ENCODE data around the gene INPP4A.

INPP4A gene

GRCh38 chr2:98519851-98520250 lies 75.2 kb downstream of the INPP4A start:
- ATAC-seq: no peak
- TF ChIP-seq ZNF565 (CRISPR knock-in tag; conservative IDR thresholded peaks at IDR 0.05; ENCODE audit: low read depth): no peak
- TF ChIP-seq TCF4 (CRISPR knock-in tag; IDR thresholded peaks at IDR 0.05; ENCODE audit: borderline replicate concordance): no peak
- TF ChIP-seq ZNF70 (CRISPR knock-in tag; IDR thresholded peaks at IDR 0.05): no peak
- TF ChIP-seq ISL1 (CRISPR knock-in tag; IDR thresholded peaks at IDR 0.05): no peak
- no peak for TF ChIP-seq CSDC2 (CRISPR knock-in tag; IDR thresholded peaks at IDR 0.05)
- TF ChIP-seq BACH2 (CRISPR knock-in tag; IDR thresholded peaks at IDR 0.05; ENCODE audit: borderline replicate concordance): no peak
- TF ChIP-seq CREB5 (CRISPR knock-in tag; IDR thresholded peaks at IDR 0.05; ENCODE audit: low read depth): no peak
- TF ChIP-seq TOX (CRISPR knock-in tag; IDR thresholded peaks at IDR 0.05; ENCODE audit: borderline replicate concordance): no peak
- TF ChIP-seq RARB (CRISPR knock-in tag; IDR thresholded peaks at IDR 0.05): no peak
- no peak for TF ChIP-seq OSR1 (CRISPR knock-in tag; IDR thresholded peaks at IDR 0.05)
- no peak for TF ChIP-seq TSHZ2 (CRISPR knock-in tag; IDR thresholded peaks at IDR 0.05)
- no peak for TF ChIP-seq CSRNP3 (CRISPR knock-in tag; IDR thresholded peaks at IDR 0.05)
- no peak for TF ChIP-seq ZNF8 (CRISPR knock-in tag; IDR thresholded peaks at IDR 0.05)
- no peak for TF ChIP-seq ARNTL (CRISPR knock-in tag; IDR thresholded peaks at IDR 0.05; ENCODE audit: borderline replicate concordance, low read depth)
- no peak for TF ChIP-seq PATZ1 (CRISPR knock-in tag; IDR thresholded peaks at IDR 0.05; ENCODE audit: borderline replicate concordance)

GRCh38 chr2:98520806-98521205 lies 76.1 kb downstream of the INPP4A start:
- no peak for ATAC-seq
- TF ChIP-seq TCF4 (CRISPR knock-in tag; IDR thresholded peaks at IDR 0.05; ENCODE audit: borderline replicate concordance): no peak
- TF ChIP-seq ISL1 (CRISPR knock-in tag; IDR thresholded peaks at IDR 0.05): no peak
- TF ChIP-seq PATZ1 (CRISPR knock-in tag; IDR thresholded peaks at IDR 0.05; ENCODE audit: borderline replicate concordance): no peak
- no peak for TF ChIP-seq PPARA (CRISPR knock-in tag; IDR thresholded peaks at IDR 0.05; ENCODE audit: borderline replicate concordance)
- no peak for TF ChIP-seq SNAI2 (CRISPR knock-in tag; IDR thresholded peaks at IDR 0.05)
- no peak for TF ChIP-seq CREB5 (CRISPR knock-in tag; IDR thresholded peaks at IDR 0.05; ENCODE audit: low read depth)
- no peak for TF ChIP-seq ZFP30 (CRISPR knock-in tag; IDR thresholded peaks at IDR 0.05)
- no peak for TF ChIP-seq POU6F1 (CRISPR knock-in tag; IDR thresholded peaks at IDR 0.05; ENCODE audit: borderline replicate concordance, low read depth)
- no peak for TF ChIP-seq RARB (CRISPR knock-in tag; IDR thresholded peaks at IDR 0.05)
- no peak for TF ChIP-seq GLIS3 (CRISPR knock-in tag; IDR thresholded peaks at IDR 0.05)
- no peak for TF ChIP-seq ZNF565 (CRISPR knock-in tag; conservative IDR thresholded peaks at IDR 0.05; ENCODE audit: low read depth)
- TF ChIP-seq TSHZ2 (CRISPR knock-in tag; IDR thresholded peaks at IDR 0.05): no peak
- no peak for TF ChIP-seq OSR1 (CRISPR knock-in tag; IDR thresholded peaks at IDR 0.05)
- TF ChIP-seq ARNTL (CRISPR knock-in tag; IDR thresholded peaks at IDR 0.05; ENCODE audit: borderline replicate concordance, low read depth): no peak
- TF ChIP-seq ZFP3 (CRISPR knock-in tag; IDR thresholded peaks at IDR 0.05): no peak
- TF ChIP-seq ESRRG (CRISPR knock-in tag; IDR thresholded peaks at IDR 0.05): no peak
- TF ChIP-seq CSRNP3 (CRISPR knock-in tag; IDR thresholded peaks at IDR 0.05): no peak
- no peak for TF ChIP-seq CSDC2 (CRISPR knock-in tag; IDR thresholded peaks at IDR 0.05)

Data from SK-N-SH treated with all-trans-retinoic acid at 6 μM for 48 hours (cell line).